A673 (cell line): ENCODE measurements around the gene SPP2. TPM values are rescaled to one million over a fixed set of nuclear protein-coding genes. Genes with fewer than 3 reads are reported as not detected.

Experiments
- BruUV-seq: library from RNA; stranded (reverse); fragments of 400-500 nt; replicated peaks from 2 replicates; lab custom pipeline; 2021; lab: Mats Ljungman, UMichigan
- CTCF ChIA-PET: fragments of 300-600 bp; sonication (Branson Sonifier 250); formaldehyde crosslinking; loops from one replicate; lab custom pipeline; 2022; ENCODE audit warnings: antibody characterized with exemption; lab: Charles Lee
- POLR2A ChIA-PET: fragments of 300-600 bp; sonication (Branson Sonifier 250); formaldehyde crosslinking; loops from one replicate; lab custom pipeline; 2022; ENCODE audit warnings: antibody characterized with exemption; ENCODE audit not compliant: low non-redundant PET; lab: Charles Lee
- DNase-seq: peaks from one replicate; pipeline ENCODE4 v3.0.0-alpha.2; 2015; ENCODE audit warnings: low spot score
- H3K27ac ChIP-seq: fragments of 200-600 bp; sonication (generic); 2 replicates; pipeline ENCODE4 v1.5.1; 2016; ENCODE audit warnings: mixed run types, low read depth, mild to moderate bottlenecking, mixed read lengths, antibody characterized with exemption, low read length; ENCODE audit not compliant: poor library complexity, severe bottlenecking
- H3K27me3 ChIP-seq: fragments of 200-600 bp; sonication (generic); replicated peaks from 2 replicates; pipeline ENCODE4 v1.6.1; 2017; ENCODE audit warnings: mixed run types, low read depth, mild to moderate bottlenecking, mixed read lengths, antibody characterized with exemption, low read length; ENCODE audit not compliant: insufficient read depth, poor library complexity
- H3K36me3 ChIP-seq: fragments of 200-600 bp; sonication (generic); 2 replicates; pipeline ENCODE4 v1.6.1; 2016; ENCODE audit warnings: mixed run types, mild to moderate bottlenecking, mixed read lengths, antibody characterized with exemption, low read length; ENCODE audit not compliant: insufficient read depth, poor library complexity, severe bottlenecking
- H3K4me1 ChIP-seq: fragments of 200-600 bp; sonication (generic); 2 replicates; pipeline ENCODE4 v1.6.1; 2017; ENCODE audit warnings: mixed run types, mild to moderate bottlenecking, mixed read lengths, antibody characterized with exemption, low read length; ENCODE audit not compliant: insufficient read depth, poor library complexity, severe bottlenecking
- H3K4me3 ChIP-seq: fragments of 200-600 bp; sonication (generic); 2 replicates; pipeline ENCODE4 v1.5.1; 2016; ENCODE audit warnings: low read depth, mixed run types, mild to moderate bottlenecking, mixed read lengths, low read length; ENCODE audit not compliant: poor library complexity, severe bottlenecking
- H3K9me3 ChIP-seq: fragments of 200-600 bp; sonication (generic); 2 replicates; pipeline ENCODE4 v1.6.1; 2016; ENCODE audit warnings: mixed run types, low read depth, mild to moderate bottlenecking, mixed read lengths, antibody characterized with exemption, low read length; ENCODE audit not compliant: poor library complexity, severe bottlenecking
- EZH2 ChIP-seq: fragments of 200-600 bp; sonication (generic); IDR thresholded peaks from 2 replicates; pipeline ENCODE4 v1.6.1; 2017; ENCODE audit warnings: borderline replicate concordance, low read depth, mild to moderate bottlenecking, mixed read lengths, antibody characterized with exemption, low read length; ENCODE audit not compliant: poor library complexity, severe bottlenecking
- intact Hi-C: fragments of 100-400 bp; cut with micrococcal nuclease; formaldehyde crosslinking; loops from one replicate; pipeline ENCODE4 v1.10.0; 2022; ENCODE audit not compliant: unreplicated experiment
- total RNA-seq: library from RNA; stranded (reverse); gene quantifications from 2 replicates; pipeline ENCODE4 v1.2.3, GENCODE V29; 2021
- TF ChIP-seq, protein P1 (sequence below): fragments of 300-800, 200-600 bp; sonication (generic); conservative IDR thresholded peaks from 2 replicates; pipeline ENCODE4 v1.5.1; 2017; ENCODE audit warnings: low read depth, mild to moderate bottlenecking, antibody characterized with exemption, low read length, moderate library complexity, mixed read lengths

Gene SPP2
- total RNA-seq, 1 experiment from 2014 or later, result not detected

DNA sequence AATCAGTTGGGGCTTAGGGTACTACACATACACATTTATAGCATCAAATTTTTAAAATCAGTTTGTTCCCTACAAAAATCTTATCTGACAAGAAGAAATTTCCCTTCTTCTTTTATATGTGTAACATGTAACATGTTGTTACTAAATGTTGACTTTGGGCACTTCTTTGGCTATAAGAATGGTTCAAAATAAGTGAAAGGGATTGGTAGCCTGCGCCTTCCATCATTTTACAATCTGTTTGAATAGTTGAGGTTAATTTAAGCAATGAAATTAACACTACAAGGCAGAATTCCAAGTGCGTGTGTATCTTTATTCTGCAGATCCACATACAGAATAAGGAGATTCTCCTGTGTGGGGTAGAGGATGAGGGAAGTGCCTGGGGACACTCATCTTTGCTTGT, 30.2 kb upstream of the SPP2 start:
- intact Hi-C loops, result no loop called here
- Histone ChIP-seq H3K4me1 (no peaks in the 10 kb centered on the region), H3K36me3 (no peaks in the 10 kb centered on the region), H3K9me3 (no peaks in the 10 kb centered on the region), H3K27me3 (peaks cover 3% of the 10 kb centered on the region), H3K27ac (no peak overlapping the region), H3K4me3 (no peak overlapping the region)
- TF ChIP-seq EZH2, result no peak
- TF ChIP-seq, protein P1, sequence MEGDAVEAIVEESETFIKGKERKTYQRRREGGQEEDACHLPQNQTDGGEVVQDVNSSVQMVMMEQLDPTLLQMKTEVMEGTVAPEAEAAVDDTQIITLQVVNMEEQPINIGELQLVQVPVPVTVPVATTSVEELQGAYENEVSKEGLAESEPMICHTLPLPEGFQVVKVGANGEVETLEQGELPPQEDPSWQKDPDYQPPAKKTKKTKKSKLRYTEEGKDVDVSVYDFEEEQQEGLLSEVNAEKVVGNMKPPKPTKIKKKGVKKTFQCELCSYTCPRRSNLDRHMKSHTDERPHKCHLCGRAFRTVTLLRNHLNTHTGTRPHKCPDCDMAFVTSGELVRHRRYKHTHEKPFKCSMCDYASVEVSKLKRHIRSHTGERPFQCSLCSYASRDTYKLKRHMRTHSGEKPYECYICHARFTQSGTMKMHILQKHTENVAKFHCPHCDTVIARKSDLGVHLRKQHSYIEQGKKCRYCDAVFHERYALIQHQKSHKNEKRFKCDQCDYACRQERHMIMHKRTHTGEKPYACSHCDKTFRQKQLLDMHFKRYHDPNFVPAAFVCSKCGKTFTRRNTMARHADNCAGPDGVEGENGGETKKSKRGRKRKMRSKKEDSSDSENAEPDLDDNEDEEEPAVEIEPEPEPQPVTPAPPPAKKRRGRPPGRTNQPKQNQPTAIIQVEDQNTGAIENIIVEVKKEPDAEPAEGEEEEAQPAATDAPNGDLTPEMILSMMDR, result no peak
- CTCF ChIA-PET, result no interaction called here
- no peak for DNase-seq
- POLR2A ChIA-PET, result no interaction called here
- BruUV-seq, result no TSS peak

DNA sequence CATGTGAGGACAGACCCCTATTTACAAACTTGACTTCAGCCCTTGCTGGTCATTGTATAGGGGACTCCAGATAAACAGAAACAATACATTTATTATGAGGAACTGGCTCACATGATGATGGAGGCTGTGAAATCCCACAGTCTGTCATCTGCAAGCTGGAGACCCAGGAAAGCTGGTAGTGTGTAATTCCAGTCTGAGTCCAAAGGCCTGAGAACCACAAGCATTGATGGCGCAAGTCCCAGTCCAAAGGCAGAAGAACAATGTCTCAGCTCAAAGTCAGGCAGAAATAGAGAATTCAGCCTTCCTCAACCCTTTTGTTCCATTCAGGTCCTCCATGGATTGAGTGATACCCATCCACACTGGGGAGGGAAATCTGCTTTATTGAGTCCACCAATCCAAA, 28.1 kb upstream of the SPP2 start:
- intact Hi-C loops, result no loop called here
- no peaks in the 10 kb centered on the region for H3K9me3 ChIP-seq
- H3K4me3 ChIP-seq, result no peak overlapping the region
- H3K27me3 ChIP-seq, result peaks cover 17% of the 10 kb centered on the region
- ChIA-PET POLR2A (no interaction called here), CTCF (no interaction called here)
- BruUV-seq, result no TSS peak
- no peaks in the 10 kb centered on the region for H3K4me1 ChIP-seq
- no peak for TF ChIP-seq EZH2
- TF ChIP-seq, protein P1, result no peak
- no peak overlapping the region for H3K27ac ChIP-seq
- no peak for DNase-seq
- H3K36me3 ChIP-seq, result no peaks in the 10 kb centered on the region

DNA sequence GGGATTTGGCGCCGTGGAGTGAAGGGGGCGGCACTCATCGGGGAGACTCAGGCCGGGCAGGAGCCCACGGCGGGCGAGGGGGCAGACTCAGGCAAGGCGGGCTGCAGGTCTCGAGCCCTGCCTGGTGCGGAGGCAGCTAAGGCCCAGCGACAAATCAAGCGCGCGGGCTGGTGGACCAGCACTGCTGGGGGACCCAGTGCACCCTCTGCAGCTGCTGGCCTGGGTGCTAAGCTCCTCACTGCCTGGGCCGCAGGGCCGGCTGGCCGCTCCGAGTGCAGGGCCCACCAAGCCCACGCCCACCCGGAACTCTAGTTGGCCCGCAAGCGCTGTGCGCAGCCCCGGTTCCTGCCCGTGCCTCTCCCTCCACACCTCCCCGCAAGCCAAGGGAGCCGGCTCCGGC, 26.2 kb upstream of the SPP2 start:
- H3K4me3 ChIP-seq, result no peak overlapping the region
- H3K4me1 ChIP-seq, result no peaks in the 10 kb centered on the region
- ChIA-PET POLR2A (no interaction called here), CTCF (no interaction called here)
- no TSS peak for BruUV-seq
- no peak for TF ChIP-seq EZH2
- TF ChIP-seq, protein P1, result no peak
- DNase-seq, result no peak
- peaks cover 22% of the 10 kb centered on the region for H3K27me3 ChIP-seq
- no peak overlapping the region for H3K27ac ChIP-seq
- H3K36me3 ChIP-seq, result no peaks in the 10 kb centered on the region
- no peaks in the 10 kb centered on the region for H3K9me3 ChIP-seq
- intact Hi-C loops, result no loop called here
